GM19467 (cell line): ENCODE results near the gene CCDC172.
"Not testable (repeated sequence)": the region's sequence is repeated elsewhere in the genome, so short reads cannot be mapped to it uniquely, and the experiment has no call there.

Experiments
- ATAC-seq: cut with Tn5 transposase; IDR thresholded peaks from one replicate; pipeline ENCODE4 v1.9.1; 2021; ENCODE audit warnings: mild to moderate bottlenecking, moderate library complexity; ENCODE audit not compliant: unreplicated experiment

Gene CCDC172

DNA sequence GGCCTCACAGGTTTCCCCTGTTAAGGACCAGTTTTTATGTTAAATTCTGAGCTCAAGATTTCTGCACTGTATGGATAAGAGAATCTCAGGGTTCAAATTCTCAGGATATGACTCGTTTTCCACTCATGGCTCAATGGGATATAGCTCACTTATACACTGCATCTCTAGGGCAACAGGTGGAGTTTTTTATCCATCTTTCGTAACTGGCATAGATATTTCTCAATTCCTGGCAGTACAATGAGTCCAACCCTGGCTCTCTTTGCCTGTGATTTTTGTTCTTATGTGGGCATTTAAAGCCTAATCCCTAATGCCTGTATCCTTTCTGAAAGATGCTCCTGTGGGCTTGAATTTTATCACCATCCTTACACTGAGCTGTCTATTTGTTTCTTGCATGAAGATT is 7.6 kb downstream of the CCDC172 start:
- ATAC-seq: no peak

DNA sequence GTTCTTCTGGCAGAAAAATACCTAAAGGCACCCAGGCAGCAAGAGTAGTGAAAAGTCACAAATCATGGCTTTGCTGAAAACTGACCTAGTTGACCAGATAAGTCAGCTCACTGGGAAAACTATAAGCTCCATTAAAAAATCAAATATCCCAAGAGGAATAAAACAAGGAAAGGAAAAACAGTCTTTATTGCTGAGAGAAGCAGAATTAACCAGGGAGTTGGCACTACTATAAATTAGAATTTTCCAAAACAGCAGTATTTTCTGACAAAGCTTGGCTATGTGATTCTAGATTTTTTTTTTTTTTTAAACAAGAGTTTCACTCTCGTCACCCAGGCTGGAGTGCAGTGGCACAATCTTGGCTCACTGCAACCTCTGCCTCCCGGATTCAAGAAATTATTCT is 12.6 kb downstream of the CCDC172 start:
- ATAC-seq: no peak

DNA sequence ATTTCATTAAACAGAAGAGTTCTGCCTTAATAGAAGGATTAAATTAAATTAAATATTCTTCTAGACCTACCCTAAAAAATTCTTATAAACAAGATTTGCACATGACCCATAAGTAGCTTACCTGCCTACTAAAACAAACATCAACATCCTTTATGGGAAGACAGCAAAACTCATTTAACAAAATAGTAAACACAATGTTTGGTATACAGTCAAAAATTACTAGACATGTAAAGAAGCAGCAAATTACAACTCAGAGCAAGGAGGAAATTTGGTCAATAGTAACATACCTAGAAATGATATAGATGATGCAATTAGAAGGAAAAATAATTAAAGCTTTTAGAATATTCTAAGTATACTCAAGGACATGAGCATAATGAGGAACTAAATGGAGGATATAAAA is 27.9 kb downstream of the CCDC172 start:
- no peak for ATAC-seq

DNA sequence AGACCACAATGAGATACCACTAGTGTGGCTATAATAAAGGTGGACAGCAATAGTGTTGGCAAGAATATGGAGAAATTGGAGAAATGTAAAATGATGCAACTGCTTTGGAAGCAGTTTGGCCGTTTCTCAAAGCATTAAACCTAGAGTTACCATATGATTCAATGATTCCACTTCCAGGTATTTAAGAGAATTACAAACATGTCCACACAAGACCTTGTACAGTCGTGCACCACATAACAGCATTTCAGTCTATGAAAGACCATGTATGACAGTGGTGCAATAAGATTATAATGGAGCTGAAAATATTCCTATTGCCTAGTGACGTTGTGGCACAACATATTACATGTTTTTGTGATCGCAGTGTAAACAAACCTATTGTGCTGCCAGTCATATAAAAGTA is 29.6 kb downstream of the CCDC172 start:
- ATAC-seq: no peak

DNA sequence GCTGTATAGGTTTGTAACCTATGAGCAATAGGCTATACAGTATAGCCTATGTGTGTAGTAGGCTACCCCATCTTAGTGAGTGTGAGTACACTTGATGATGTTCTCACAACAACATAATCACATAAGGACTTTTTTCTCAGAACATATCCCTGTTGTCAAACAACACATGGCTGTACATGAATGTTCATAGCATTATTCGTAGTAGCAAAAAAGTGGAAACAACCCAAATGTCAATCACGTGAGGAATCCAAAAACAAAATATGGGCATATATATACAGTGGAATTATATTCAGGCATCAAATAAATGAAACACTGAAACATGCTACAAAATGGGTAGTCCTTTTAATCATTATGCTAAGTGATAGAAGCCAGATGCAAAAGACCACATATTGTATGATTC is 31.1 kb downstream of the CCDC172 start:
- ATAC-seq: no peak

DNA sequence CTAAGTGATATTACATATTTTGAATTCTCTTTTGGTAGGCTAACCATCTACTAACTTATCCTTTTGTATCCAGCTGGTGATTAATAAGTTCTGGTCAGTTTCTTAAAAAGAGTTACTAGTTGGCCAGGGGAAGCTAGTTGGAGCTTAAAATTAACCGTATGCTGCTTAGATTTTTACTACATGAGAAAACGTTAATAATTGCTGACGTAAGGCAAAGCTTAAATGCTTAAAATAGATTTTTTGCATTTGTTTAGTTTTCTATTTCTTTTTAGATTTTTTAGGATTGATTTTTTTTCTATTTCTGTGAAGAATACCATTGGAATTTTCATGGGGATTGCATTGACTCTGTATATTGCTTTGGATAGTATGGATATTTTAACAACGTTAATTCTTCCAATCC is 32.6 kb downstream of the CCDC172 start:
- ATAC-seq: no peak

DNA sequence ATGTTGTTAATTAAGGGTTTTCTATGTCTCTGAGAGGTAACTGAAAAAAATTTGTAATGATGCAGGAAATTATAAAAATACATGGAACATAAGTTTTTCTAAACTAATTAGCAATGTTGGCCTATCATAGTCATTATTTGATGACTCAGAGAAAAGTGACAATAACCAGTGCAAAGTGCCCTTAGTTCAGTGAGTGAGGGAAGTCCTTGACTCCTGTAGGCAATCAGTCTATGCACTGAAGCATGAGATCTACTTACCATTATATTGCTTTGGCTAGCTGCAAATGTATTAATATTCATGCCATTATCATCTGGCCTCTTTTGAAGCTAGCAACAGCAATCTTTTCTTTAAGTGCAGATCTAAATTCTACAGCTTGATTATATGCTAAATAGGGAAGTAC is 40.6 kb downstream of the CCDC172 start:
- ATAC-seq: no peak

DNA sequence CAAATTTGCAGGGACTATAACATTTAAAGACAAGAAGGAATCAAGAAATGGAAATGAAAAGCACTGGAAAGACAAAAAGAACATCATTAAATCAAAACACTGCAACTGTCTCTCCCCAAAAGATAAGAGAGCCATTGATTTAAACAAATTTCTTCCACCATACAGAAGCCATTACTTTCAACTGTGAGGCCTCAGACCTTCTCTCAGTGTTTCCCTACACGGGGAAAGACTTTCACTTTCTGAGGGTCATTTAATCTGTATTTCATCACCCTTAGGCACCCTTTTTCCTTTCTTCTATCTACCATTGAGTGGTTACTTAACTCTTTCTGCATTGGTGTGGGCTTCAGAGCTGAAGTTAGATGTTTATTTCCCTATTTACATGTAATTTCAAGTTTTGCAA is 47.5 kb downstream of the CCDC172 start:
- no peak for ATAC-seq

DNA sequence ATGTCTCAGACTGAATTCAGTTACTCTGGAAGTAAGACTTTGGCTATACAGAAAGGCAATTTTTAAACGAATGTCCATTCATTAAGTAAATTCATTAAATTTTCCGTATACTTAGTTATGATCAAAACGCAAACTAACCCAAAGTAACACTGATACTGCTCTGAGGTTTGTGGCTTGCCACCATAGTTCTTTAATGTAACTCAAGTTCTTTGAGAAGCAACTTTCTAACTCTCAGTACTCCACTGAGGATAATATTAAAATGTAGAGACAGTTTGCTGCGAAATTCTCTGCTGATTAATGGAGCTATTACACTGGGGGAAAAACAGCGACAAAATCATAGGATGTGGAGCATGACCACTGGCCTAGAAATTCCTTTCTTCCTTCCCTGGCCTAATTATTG is 58.0 kb downstream of the CCDC172 start:
- no peak for ATAC-seq

DNA sequence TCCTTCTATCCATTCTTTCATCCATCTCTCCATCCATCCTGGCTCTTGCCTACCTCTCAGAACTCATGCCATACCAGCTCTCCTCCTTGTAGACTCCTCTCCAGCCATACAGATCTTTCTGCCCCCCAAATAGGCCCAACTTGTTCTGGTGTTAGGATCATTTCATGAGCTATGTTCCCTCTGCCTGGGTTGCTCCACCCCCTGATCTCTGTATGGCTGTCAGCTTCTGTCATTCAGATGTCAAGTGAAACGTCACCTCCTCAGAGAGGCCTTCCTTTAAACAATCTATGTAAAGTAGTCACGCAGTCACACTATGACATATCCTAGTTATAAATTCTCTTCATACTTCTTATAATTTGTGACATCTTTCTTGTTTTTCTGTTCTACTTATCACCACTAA is 61.1 kb downstream of the CCDC172 start:
- ATAC-seq: no peak

DNA sequence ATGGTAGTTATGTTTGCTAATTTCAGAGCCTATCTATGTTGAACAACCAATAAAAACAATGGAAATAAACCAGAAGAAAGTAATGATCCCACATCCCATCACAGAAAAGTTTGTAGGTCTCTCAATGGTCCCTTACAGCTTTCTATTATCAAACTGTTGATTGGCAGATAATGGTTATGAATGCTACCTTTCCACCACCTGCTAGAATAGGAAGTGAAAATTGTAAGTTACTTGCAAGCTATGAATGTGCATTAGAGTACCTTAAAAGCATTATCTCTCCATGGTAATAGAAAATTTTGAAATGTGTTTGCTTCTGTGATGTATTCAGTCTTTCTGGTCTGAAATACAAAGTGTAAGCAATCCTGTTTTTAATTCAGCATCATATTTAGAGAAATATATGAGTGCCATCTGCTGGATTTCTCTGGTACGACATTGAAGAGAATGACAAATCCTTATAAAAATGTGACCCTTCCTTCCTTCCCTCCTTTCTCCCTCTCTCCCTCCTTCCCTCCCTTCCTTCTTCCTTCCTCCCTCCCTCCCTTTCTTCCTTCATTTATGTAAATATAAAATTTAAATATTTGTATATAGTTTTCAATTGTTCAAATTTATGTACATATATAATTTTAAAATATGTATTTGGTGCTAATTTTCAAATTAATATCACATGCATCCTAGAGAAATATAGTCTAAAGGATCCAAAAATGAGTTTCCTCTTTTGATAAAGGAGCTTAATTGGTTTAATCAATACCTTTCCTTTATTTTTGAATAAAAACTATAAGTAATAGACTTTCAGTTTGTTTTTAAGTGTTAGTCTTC is 62.0 kb downstream of the CCDC172 start:
- no peak for ATAC-seq

DNA sequence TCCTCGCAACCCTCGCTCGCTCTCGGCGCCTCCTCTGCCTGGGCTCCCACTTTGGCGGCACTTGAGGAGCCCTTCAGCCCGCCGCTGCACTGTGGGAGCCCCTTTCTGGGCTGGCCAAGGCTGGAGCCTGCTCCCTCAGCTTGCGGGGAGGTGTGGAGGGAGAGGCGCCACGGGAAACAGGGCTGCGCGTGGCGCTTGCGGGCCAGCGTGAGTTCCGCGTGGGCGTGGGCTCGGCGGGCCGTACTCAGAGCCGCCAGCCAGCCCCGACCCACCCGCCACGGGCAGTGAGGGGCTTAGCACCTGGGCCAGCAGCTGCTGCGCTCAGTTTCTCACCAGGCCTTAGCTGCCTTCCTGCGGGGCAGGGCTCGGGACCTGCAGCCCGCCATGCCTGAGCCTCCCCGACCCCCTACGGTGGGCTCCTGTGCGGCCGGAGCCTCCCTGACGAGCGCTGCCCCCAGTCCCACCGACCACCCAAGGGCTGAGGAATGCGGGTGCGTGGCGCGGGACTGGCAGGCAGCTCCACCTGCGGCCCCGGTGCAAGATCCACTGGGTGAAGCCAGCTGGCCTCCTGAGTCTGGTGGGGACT is 69.1 kb downstream of the CCDC172 start:
- ATAC-seq: not testable (repeated sequence)

DNA sequence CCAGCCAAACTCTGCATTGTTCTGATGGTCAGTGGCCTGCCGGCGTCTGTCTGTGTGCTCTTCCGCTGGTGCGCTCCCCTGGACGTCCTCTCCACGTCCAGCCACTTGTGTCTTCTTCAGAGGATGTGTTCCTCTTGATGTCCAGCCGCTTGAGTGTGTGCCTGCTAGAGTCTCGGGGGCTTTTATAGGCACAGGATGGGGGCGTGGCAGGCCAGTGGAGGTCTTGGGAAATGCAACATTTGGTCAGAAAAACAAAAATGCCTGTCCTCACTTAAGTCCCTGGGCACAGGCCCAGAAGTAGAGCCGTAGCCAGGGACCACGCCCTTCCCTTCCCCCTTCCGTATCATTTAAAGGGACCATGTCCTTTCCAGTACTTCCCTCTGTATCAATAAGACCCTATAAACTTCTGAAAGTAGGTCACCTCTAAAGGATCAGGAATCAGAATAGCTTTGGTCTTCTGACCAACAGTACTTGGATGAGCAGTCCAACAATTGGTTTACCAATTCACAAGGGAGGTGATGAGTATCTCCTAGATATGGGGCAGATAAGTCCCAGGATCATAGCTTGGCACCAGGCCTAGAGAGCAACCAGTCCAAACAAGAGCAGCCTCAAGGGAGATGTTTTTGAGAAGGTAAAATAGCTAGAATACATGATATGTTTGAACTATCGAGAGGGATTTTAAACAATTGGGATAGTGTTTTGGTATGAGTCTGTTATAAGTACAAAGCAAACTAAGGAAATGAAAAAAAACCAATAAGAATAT is 71.2 kb downstream of the CCDC172 start:
- no peak for ATAC-seq

DNA sequence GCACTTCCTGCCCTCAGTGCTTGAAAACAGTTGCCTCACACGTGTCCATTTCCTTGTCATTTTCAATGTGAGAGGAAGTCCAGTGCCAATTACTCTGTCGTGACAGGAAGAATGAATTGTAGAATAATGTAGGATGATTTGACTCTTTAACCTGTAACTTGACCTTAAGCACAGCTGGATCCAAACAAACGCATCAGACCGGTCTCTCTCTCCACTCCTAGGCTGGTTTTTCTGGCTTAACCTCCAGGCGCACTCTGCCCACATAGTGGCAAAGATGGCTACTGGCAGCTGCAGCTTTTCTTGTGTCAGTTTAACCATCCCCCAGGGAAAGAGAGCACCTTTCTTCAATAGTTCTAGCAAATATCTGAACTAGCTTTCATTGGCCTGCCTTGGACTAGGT is 74.0 kb downstream of the CCDC172 start:
- no peak for ATAC-seq

DNA sequence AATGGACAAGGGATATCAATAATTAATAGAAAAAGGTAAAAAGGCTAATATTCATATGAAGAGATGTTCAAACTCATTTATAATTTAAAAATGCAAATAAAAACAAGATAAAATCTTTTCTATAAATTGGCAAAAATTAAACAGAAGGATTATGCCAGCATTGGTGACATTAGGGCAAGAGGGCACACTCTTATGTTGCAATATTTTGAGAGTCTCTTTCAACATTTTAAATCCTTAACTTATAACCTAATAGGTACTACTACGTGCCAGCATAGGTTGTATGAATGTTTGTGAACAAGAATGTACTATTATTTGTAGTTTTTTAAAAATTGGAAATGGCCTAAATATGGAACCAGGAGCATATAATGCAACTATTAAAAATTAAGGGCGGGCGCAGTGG is 78.6 kb downstream of the CCDC172 start:
- no peak for ATAC-seq

DNA sequence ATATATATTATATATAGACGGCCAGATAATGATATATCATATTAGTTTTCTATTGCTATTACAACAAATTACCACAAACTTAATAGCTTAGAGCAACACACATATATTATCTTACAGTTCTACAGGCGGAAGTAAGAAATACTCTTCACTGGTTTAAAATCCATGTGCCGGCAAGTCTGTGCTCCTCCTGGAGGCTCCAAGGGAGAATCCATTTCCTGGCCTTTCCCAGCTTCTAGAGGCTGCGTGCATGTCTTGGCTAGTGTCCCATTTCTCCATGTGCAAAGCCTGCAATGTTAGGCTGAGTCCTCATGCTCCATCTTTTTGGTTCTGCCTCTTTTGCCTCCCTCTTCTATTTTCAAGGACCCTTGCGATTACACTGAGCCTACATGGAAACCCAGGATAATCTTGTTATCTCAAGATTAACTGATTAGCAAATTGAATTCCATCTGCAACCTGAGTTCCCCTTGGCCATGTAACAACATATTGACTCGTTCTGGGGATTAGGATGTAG is 79.5 kb downstream of the CCDC172 start:
- ATAC-seq: no peak

DNA sequence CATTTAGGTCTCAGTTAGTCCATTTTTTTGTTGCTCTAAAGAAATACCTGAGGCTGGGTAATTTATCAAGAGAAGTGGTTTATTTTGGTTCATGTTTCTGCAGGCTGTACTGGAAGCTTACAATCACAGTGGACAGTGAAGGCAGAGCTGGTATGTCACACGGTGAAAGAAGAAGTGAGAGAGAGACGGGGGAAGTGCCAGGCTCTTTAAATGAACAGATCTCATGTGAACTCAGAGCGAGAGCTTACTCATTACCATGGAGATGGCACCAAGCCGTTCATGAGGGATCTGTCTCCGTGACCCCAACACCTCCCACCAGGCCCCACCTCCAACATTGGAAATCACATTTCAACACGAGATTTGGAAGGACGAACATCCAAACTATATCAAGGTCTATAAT is 84.5 kb downstream of the CCDC172 start:
- no peak for ATAC-seq

DNA sequence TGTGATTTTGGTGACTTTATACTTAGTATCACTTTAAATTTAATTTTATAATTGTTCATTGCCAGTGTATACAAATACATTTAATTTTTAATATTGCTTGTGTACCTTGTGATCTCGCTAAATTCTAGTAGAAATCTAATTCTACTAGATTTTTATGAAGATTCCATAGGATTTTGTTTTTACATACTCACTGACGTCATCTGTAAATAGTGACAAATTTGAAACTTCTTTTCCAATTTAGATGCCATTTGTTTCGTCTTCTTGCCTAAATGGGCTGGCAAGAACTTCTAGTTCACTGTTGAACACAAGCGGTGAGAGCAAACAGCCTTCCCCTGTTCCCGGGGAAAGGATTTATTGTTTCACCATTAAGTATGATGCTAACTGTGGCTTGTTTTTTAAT is 86.1 kb downstream of the CCDC172 start:
- ATAC-seq: no peak

DNA sequence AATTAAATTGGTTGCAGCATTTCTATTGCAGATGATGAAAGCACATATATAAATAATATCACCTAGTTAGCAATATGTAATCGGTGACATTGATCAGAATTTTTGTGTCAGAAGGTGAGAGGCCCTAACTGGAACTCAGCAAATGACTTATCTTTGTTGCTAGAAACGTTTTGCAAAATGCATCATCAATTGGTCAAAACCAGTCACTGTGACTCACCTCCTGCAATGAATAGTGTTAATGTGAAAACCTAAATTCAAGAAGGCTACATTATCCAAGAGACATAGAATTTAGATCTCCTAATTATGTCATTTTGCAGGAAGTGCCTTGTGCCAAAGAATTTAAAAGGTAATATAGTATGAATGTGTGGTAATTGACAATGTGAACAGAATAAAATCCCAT is 93.6 kb downstream of the CCDC172 start:
- ATAC-seq: no peak

DNA sequence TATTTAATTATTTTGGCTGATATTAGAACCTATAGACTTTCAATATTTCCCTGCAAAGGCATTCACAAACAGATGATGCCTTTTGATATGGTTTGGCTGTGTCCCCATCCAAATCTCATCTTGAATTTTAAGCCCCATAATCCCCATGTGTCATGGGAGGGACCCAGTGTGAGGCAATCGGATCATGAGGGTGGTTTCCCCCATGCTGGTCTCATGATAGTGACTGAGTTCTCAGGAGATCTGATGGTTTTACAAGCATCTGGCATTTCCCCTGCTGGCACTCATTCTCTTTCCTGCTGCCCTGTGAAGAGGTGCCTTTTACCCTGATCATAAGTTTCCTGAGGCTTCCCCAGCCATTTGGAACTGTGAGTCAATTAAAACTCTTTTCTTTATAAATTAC is 94.1 kb downstream of the CCDC172 start:
- ATAC-seq: no peak

DNA sequence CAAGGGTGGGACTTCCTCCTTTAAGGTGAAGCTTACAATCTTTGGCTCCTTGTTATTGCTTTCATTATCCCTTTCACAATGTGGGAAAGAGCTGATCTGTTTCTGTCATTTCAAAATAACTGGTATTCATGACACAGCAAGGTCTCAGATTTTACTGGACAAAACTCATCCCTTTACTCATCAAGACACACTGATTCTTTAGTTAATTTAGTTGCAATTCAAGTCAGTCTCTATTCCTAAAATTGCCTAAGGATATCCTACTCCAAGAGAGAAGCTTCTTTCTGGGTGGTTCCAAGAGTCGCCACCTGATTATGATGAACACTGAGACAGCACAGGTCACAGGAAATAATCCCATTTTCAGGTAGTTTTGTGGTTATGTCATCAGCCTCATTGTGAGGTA is 97.6 kb downstream of the CCDC172 start:
- no peak for ATAC-seq

DNA sequence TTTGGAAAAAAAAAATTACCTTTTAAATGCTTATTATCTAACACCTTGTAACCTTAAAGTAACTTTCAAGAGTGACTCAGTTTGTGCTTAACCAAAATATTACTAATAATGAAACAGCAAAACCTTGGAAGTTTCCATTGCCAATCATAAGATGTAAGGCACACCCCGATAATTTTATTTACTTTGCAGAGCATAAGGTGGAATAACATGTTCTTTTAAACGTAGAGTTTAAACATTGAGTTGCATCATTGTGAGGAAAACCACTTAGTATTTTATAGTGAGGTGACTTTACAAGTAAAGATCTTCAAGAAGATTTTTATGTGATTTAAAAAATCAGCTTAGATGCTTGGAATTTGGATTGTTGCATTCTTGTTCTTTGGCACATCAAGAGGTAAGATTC is 103.4 kb downstream of the CCDC172 start, which contains the start of gene PNLIPRP3:
Gene PNLIPRP3, plus strand, starts transcription at position 177 of the 400 bp plus-strand sequence. Its CDS starts 166 bp downstream, at position 343.
- ATAC-seq: no peak
